ENCODE results near the gene COPS2. TPM values are rescaled to one million over a fixed set of nuclear protein-coding genes. Genes with fewer than 3 reads are reported as not detected.

COPS2 gene
- total RNA-seq, 1 donor from 2014 or later: 66.9 TPM

Small RNAs within 50 kb of the gene (small RNA-seq; reads per million reads assigned to genes)
- gene MIR4716: not detected
- not detected for gene RF00019
- not detected for gene RN7SL307P

Other genes starting within 250 kb of the COPS2 start
- gene SHC4, start 191.7 kb downstream of the COPS2 start, total RNA-seq: 5.7 TPM
- gene SECISBP2L, start 109.2 kb downstream of the COPS2 start, total RNA-seq: 95.8 TPM
- gene GALK2, start 14.6 kb upstream of the COPS2 start, total RNA-seq: 54.2 TPM